MCF 10A (cell line): Measurements from ENCODE around the gene PTGR2. TPM values are rescaled to one million over a fixed set of nuclear protein-coding genes. Genes with fewer than 3 reads are reported as not detected.

Experiments
- BruUV-seq: library from RNA; stranded (reverse); fragments of 400-500 nt; replicated peaks from 2 replicates; lab custom pipeline; 2021; lab: Mats Ljungman, UMichigan
- CTCF ChIA-PET: fragments of 300-600 bp; sonication (Branson Sonifier 250); formaldehyde crosslinking; extraction: SDS; loops from one replicate; lab custom pipeline; 2021; ENCODE audit warnings: antibody characterized with exemption, inconsistent platforms; lab: Yijun Ruan, JAX
- POLR2A ChIA-PET: fragments of 300-600, 350-650 bp; sonication (Branson Sonifier 250); formaldehyde crosslinking; extraction: SDS; loops from one replicate; lab custom pipeline; 2020; ENCODE audit warnings: antibody characterized with exemption, inconsistent platforms; lab: Yijun Ruan, JAX
- DNase-seq: peaks from one replicate; pipeline ENCODE4 v3.0.0-alpha.2; 2018; ENCODE audit not compliant: unreplicated experiment
- H3K27ac Mint-ChIP-seq: one replicate; pipeline ENCODE4 v1.8.0; 2022; ENCODE audit warnings: mild to moderate bottlenecking, low read depth, mixed read lengths; ENCODE audit not compliant: unreplicated experiment
- H3K27me3 Mint-ChIP-seq: one replicate; pipeline ENCODE4 v1.8.0; 2022; ENCODE audit warnings: mixed read lengths; ENCODE audit not compliant: insufficient read depth, unreplicated experiment
- H3K36me3 Mint-ChIP-seq: one replicate; pipeline ENCODE4 v1.8.0; 2022; ENCODE audit warnings: mild to moderate bottlenecking, moderate library complexity, mixed read lengths; ENCODE audit not compliant: insufficient read depth, unreplicated experiment
- H3K4me1 Mint-ChIP-seq: one replicate; pipeline ENCODE4 v1.8.0; 2022; ENCODE audit warnings: mixed read lengths; ENCODE audit not compliant: insufficient read depth, unreplicated experiment
- H3K4me3 Mint-ChIP-seq: one replicate; pipeline ENCODE4 v1.8.0; 2022; ENCODE audit warnings: mild to moderate bottlenecking, moderate library complexity, mixed read lengths; ENCODE audit not compliant: unreplicated experiment
- H3K9me3 Mint-ChIP-seq: one replicate; pipeline ENCODE4 v1.8.0; 2022; ENCODE audit warnings: mixed read lengths; ENCODE audit not compliant: unreplicated experiment
- CTCF ChIP-seq: fragments of 200-600 bp; IDR thresholded peaks from one replicate; pipeline ENCODE4 v1.8.0; 2022; ENCODE audit warnings: antibody characterized with exemption, mild to moderate bottlenecking; ENCODE audit not compliant: unreplicated experiment
- intact Hi-C: fragments of 100-400 bp; cut with micrococcal nuclease; formaldehyde crosslinking; loops from 2 replicates; pipeline ENCODE4 v1.14.1; 2022
- total RNA-seq: library from RNA; stranded (reverse); gene quantifications from 2 replicates; pipeline ENCODE4 v1.2.3, GENCODE V29; 2022

Gene PTGR2
- total RNA-seq, 1 experiment from 2014 or later, result 9.2 TPM

- H3K27ac Mint-ChIP-seq, result peak overlapping the region; percentile 5
- ChIA-PET CTCF (interaction anchor here (0.6 to 8.1 kb wide), 14 partner anchors 9 to 125 kb away, joined by 3 to 68 read pairs (median 3); no protein-coding TSS in a partner anchor), POLR2A (interaction anchor here (0.8 to 8.9 kb wide), 11 partner anchors 10 to 85 kb away, joined by 3 to 122 read pairs (median 4); partner anchors contain the start of genes PTGR2 and ZNF410)
- H3K4me1 Mint-ChIP-seq, result peaks cover 13% of the 10 kb centered on the region
- H3K36me3 Mint-ChIP-seq, result peaks cover 5% of the 10 kb centered on the region
- BruUV-seq, result no TSS peak
- TF ChIP-seq CTCF, result no peak
- no peaks in the 10 kb centered on the region for H3K9me3 Mint-ChIP-seq
- intact Hi-C loops, result loop anchor here (5.0 kb wide), 1 partner anchor 87 kb away; no protein-coding TSS in a partner anchor
- peak; percentile 86 for DNase-seq
- no peak overlapping the region for H3K4me3 Mint-ChIP-seq
- H3K27me3 Mint-ChIP-seq, result no peaks in the 10 kb centered on the region
These were observed 21.9 kb upstream of the PTGR2 start for GRCh38 chr14:73829526-73830431.

GRCh38 chr14:73833034-73833433 lies 18.6 kb upstream of the PTGR2 start:
- no peaks in the 10 kb centered on the region for H3K9me3 Mint-ChIP-seq
- no peak for DNase-seq
- H3K27me3 Mint-ChIP-seq, result no peaks in the 10 kb centered on the region
- intact Hi-C loops, result no loop called here
- no peak overlapping the region for H3K4me3 Mint-ChIP-seq
- no peak for TF ChIP-seq CTCF
- H3K4me1 Mint-ChIP-seq, result peaks cover 7% of the 10 kb centered on the region
- ChIA-PET CTCF (interaction anchor here (1.6 kb wide), 1 partner anchor 104 kb away, joined by 4 read pairs; no protein-coding TSS in a partner anchor), POLR2A (interaction anchor here (0.7 to 5.1 kb wide), 3 partner anchors 18 to 142 kb away, joined by 4 to 34 read pairs (median 4); partner anchors contain the start of genes PTGR2 and ZNF410)
- BruUV-seq, result no TSS peak
- peaks cover 5% of the 10 kb centered on the region for H3K36me3 Mint-ChIP-seq
- H3K27ac Mint-ChIP-seq, result no peak overlapping the region

- peak; percentile 76 for DNase-seq
- Mint-ChIP-seq H3K4me1 (peaks cover 11% of the 10 kb centered on the region), H3K4me3 (no peak overlapping the region), H3K36me3 (peaks cover 5% of the 10 kb centered on the region), H3K9me3 (no peaks in the 10 kb centered on the region), H3K27me3 (no peaks in the 10 kb centered on the region), H3K27ac (no peak overlapping the region)
- no peak for TF ChIP-seq CTCF
- no TSS peak for BruUV-seq
- intact Hi-C loops, result no loop called here
- POLR2A ChIA-PET, result interaction anchor here (0.9 to 2.4 kb wide), 4 partner anchors 14 to 75 kb away, joined by 3 to 9 read pairs (median 4); partner anchors contain the start of genes PTGR2 and ZNF410
- CTCF ChIA-PET, result no interaction called here
These were observed 17.9 kb upstream of the PTGR2 start for GRCh38 chr14:73833530-73834260.
